ENCODE data around the gene ATL3.
"Not testable (repeated sequence)": the region's sequence is repeated elsewhere in the genome, so short reads cannot be mapped to it uniquely, and the experiment has no call there.

ATL3 gene

DNA sequence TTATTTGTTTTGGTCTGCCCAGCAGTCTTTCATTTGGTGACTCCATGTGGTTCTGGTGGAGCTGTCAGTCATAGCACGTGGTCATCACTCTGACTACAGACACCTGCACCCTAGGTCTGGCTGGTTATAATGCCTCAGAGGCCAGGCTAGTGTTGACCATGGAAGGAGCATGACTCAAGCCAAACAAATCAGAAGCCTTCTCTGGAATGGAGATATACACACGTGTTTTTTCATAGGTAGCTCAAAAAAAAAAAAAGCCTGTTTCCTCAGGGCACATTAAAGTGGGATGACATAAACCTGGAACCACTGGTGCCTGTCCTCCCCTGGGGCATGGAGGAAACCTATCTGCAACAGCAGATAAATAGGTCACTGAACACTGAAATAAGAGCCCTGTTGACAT is 48.9 kb downstream of the ATL3 start:
- H3K4me3 ChIP-seq (ENCODE audit: low read depth, low read length, poor library complexity, severe bottlenecking): no peak overlapping the region
- no peak overlapping the region for H2AFZ ChIP-seq (ENCODE audit: low read length)
- no peaks in the 10 kb centered on the region for H3K36me3 ChIP-seq (ENCODE audit: insufficient read depth, low read length)
- no peak overlapping the region for H3K9ac ChIP-seq (ENCODE audit: low read length)
- H3K27me3 ChIP-seq (ENCODE audit: insufficient read depth, low read length): no peaks in the 10 kb centered on the region
- H3K9me2 ChIP-seq (ENCODE audit: low read depth, low read length): no peaks in the 10 kb centered on the region
- H3F3A ChIP-seq (ENCODE audit: insufficient read depth, low read length): no peaks in the 10 kb centered on the region
- no peak overlapping the region for H3K4me2 ChIP-seq (ENCODE audit: low read length)
- no peaks in the 10 kb centered on the region for H3K9me3 ChIP-seq (ENCODE audit: low read length)
- H4K20me1 ChIP-seq (ENCODE audit: insufficient read depth, low read length): no peaks in the 10 kb centered on the region
- TF ChIP-seq, protein P1, sequence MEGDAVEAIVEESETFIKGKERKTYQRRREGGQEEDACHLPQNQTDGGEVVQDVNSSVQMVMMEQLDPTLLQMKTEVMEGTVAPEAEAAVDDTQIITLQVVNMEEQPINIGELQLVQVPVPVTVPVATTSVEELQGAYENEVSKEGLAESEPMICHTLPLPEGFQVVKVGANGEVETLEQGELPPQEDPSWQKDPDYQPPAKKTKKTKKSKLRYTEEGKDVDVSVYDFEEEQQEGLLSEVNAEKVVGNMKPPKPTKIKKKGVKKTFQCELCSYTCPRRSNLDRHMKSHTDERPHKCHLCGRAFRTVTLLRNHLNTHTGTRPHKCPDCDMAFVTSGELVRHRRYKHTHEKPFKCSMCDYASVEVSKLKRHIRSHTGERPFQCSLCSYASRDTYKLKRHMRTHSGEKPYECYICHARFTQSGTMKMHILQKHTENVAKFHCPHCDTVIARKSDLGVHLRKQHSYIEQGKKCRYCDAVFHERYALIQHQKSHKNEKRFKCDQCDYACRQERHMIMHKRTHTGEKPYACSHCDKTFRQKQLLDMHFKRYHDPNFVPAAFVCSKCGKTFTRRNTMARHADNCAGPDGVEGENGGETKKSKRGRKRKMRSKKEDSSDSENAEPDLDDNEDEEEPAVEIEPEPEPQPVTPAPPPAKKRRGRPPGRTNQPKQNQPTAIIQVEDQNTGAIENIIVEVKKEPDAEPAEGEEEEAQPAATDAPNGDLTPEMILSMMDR (IDR thresholded peaks at IDR 0.05; ENCODE audit: low read length): no peak
- no peak for TF ChIP-seq EZH2 (IDR thresholded peaks at IDR 0.05; ENCODE audit: borderline replicate concordance, low read length)
- no peaks in the 10 kb centered on the region for H3K79me2 ChIP-seq (ENCODE audit: insufficient read depth, low read length)
- H3K27ac ChIP-seq (ENCODE audit: low read depth, low read length, poor library complexity, severe bottlenecking): no peak overlapping the region
- no peaks in the 10 kb centered on the region for H3K4me1 ChIP-seq (ENCODE audit: insufficient read depth, low read length, severe bottlenecking)

DNA sequence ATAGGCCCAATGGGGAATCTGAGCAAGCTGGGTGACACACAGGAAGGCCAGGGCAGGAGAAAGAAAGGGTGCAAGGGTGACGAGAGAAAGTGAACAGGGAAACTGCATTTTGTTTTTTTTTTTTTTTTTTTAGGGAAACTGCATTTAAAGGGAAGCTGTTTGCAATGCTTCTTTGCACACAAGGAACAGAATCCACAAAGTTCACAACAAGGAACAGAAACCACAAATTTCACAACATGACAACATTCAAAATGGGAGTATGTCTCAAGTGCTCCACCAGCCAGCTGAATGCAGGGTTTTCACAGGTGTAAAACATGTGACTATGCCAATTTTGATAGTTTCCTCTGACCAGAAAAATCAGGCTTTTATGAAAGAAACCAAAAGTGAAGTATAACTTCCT is 50.1 kb downstream of the ATL3 start:
- H3K36me3 ChIP-seq (ENCODE audit: insufficient read depth, low read length): no peaks in the 10 kb centered on the region
- no peak overlapping the region for H3K27ac ChIP-seq (ENCODE audit: low read depth, low read length, poor library complexity, severe bottlenecking)
- H3K4me3 ChIP-seq (ENCODE audit: low read depth, low read length, poor library complexity, severe bottlenecking): no peak overlapping the region
- no peak overlapping the region for H2AFZ ChIP-seq (ENCODE audit: low read length)
- no peaks in the 10 kb centered on the region for H3K9me3 ChIP-seq (ENCODE audit: low read length)
- no peaks in the 10 kb centered on the region for H3K27me3 ChIP-seq (ENCODE audit: insufficient read depth, low read length)
- TF ChIP-seq, protein P1 (IDR thresholded peaks at IDR 0.05; ENCODE audit: low read length): no peak
- no peak for TF ChIP-seq EZH2 (IDR thresholded peaks at IDR 0.05; ENCODE audit: borderline replicate concordance, low read length)
- H4K20me1 ChIP-seq (ENCODE audit: insufficient read depth, low read length): no peaks in the 10 kb centered on the region
- no peaks in the 10 kb centered on the region for H3K4me1 ChIP-seq (ENCODE audit: insufficient read depth, low read length, severe bottlenecking)
- H3K9me2 ChIP-seq (ENCODE audit: low read depth, low read length): no peaks in the 10 kb centered on the region
- H3K79me2 ChIP-seq (ENCODE audit: insufficient read depth, low read length): no peaks in the 10 kb centered on the region
- no peaks in the 10 kb centered on the region for H3F3A ChIP-seq (ENCODE audit: insufficient read depth, low read length)
- no peak overlapping the region for H3K4me2 ChIP-seq (ENCODE audit: low read length)
- no peak overlapping the region for H3K9ac ChIP-seq (ENCODE audit: low read length)

DNA sequence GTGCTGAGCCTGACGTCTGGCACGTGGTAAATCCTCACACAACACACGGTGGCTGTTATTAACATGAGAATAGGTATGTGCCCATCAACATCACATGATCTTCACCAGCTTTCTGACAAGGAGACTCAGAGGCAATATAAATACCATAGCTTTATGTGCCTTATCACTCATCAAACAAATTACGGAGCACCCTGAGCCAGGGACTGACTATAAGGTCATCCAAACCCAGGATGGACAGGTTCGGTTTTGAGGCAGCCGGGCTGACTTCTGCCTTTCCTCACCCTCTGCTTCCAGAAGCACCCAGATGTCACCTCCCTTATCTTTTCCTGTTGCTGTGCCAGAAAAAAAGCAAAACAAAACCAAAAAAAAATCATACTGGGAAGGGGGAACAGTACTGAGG is 51.2 kb downstream of the ATL3 start:
- Histone ChIP-seq H3F3A (ENCODE audit: insufficient read depth, low read length) (no peaks in the 10 kb centered on the region), H3K79me2 (ENCODE audit: insufficient read depth, low read length) (no peaks in the 10 kb centered on the region), H3K4me3 (ENCODE audit: low read depth, low read length, poor library complexity, severe bottlenecking) (no peak overlapping the region), H3K4me1 (ENCODE audit: insufficient read depth, low read length, severe bottlenecking) (no peaks in the 10 kb centered on the region), H4K20me1 (ENCODE audit: insufficient read depth, low read length) (no peaks in the 10 kb centered on the region), H3K4me2 (ENCODE audit: low read length) (no peak overlapping the region), H3K9me2 (ENCODE audit: low read depth, low read length) (no peaks in the 10 kb centered on the region), H3K27ac (ENCODE audit: low read depth, low read length, poor library complexity, severe bottlenecking) (no peak overlapping the region), H2AFZ (ENCODE audit: low read length) (no peak overlapping the region), H3K9me3 (ENCODE audit: low read length) (no peaks in the 10 kb centered on the region), H3K36me3 (ENCODE audit: insufficient read depth, low read length) (no peaks in the 10 kb centered on the region), H3K27me3 (ENCODE audit: insufficient read depth, low read length) (no peaks in the 10 kb centered on the region), H3K9ac (ENCODE audit: low read length) (no peak overlapping the region)
- TF ChIP-seq EZH2 (IDR thresholded peaks at IDR 0.05; ENCODE audit: borderline replicate concordance, low read length): no peak

DNA sequence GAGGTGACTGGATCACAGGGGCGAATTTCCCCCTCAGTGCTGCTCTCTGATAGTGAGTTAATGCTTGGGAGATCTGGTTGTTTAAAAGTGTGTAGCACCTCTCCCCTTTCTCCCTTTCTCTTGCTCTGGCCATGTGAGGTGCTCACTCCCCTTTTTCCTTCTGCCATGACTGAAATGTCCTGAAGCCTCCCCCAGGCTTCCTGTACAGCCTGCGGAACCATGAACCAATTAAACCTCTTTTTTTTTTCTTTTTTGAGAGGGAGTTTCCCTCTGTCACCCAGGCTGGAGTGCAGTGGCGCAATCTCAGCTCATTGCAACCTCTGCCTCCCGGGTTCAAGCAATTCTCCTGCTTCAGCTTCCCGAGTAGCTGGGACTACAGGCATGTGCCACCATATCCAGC is 53.5 kb downstream of the ATL3 start:
- peaks cover 13% of the 10 kb centered on the region for H3K4me1 ChIP-seq (ENCODE audit: insufficient read depth, low read length, severe bottlenecking)
- H3K36me3 ChIP-seq (ENCODE audit: insufficient read depth, low read length); H3K27ac ChIP-seq (ENCODE audit: low read depth, low read length, poor library complexity, severe bottlenecking); H3K4me3 ChIP-seq (ENCODE audit: low read depth, low read length, poor library complexity, severe bottlenecking); H4K20me1 ChIP-seq (ENCODE audit: insufficient read depth, low read length); H3K27me3 ChIP-seq (ENCODE audit: insufficient read depth, low read length); H3K9me3 ChIP-seq (ENCODE audit: low read length); H3K9ac ChIP-seq (ENCODE audit: low read length); H3F3A ChIP-seq (ENCODE audit: insufficient read depth, low read length); H2AFZ ChIP-seq (ENCODE audit: low read length); H3K4me2 ChIP-seq (ENCODE audit: low read length); H3K79me2 ChIP-seq (ENCODE audit: insufficient read depth, low read length); H3K9me2 ChIP-seq (ENCODE audit: low read depth, low read length): not testable (repeated sequence)

Data from OCI-LY1 (cell line).